BE2C (cell line): Measurements from ENCODE around the gene NELL1.

ENCODE experiments used
- DNase-seq: peaks from one replicate; pipeline ENCODE4 v3.0.0-alpha.2; 2020
- H3K27me3 ChIP-seq: fragments of 250-450 bp; sonication (Bioruptor Pico); 2 replicates; pipeline ENCODE4 v1.5.1; 2020; ENCODE audit warnings: mild to moderate bottlenecking
- H3K36me3 ChIP-seq: fragments of 250-450 bp; sonication (Bioruptor Pico); 2 replicates; pipeline ENCODE4 v1.5.1; 2020; ENCODE audit warnings: mild to moderate bottlenecking
- H3K4me1 ChIP-seq: fragments of 250-450 bp; sonication (Bioruptor Pico); 2 replicates; pipeline ENCODE4 v1.5.1; 2020
- H3K4me3 ChIP-seq: 2 replicates; pipeline ENCODE4 v1.5.1; 2011; ENCODE audit warnings: low read depth, low read length
- H3K9me3 ChIP-seq: fragments of 250-450 bp; sonication (Bioruptor Pico); 2 replicates; pipeline ENCODE4 v1.5.1; 2020
- TF ChIP-seq, protein P1 (sequence below): IDR thresholded peaks from 2 replicates; pipeline ENCODE4 v1.5.1; 2012; ENCODE audit warnings: mild to moderate bottlenecking, low read depth, low read length

NELL1 gene

DNA sequence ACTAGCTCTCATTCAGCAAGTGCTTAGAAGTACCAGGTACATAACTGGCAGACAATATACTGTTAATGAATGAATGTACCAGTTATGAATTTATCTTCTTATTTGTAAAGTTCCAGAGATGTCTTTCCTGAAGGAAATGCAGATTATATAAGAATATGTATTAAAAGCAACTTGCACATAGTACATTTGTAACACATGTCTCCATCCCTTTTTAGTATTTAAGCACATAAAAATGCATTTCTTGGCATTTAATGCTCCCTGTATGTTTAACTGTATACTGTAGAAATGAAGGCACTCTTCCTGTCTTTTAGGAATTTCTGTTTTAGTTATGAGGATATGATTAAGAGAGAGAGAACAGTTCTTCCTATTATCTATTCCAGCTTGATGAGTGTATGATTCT, 241.3 kb downstream of the NELL1 start:
- no peaks in the 10 kb centered on the region for H3K4me1 ChIP-seq
- DNase-seq, result no peak

DNA sequence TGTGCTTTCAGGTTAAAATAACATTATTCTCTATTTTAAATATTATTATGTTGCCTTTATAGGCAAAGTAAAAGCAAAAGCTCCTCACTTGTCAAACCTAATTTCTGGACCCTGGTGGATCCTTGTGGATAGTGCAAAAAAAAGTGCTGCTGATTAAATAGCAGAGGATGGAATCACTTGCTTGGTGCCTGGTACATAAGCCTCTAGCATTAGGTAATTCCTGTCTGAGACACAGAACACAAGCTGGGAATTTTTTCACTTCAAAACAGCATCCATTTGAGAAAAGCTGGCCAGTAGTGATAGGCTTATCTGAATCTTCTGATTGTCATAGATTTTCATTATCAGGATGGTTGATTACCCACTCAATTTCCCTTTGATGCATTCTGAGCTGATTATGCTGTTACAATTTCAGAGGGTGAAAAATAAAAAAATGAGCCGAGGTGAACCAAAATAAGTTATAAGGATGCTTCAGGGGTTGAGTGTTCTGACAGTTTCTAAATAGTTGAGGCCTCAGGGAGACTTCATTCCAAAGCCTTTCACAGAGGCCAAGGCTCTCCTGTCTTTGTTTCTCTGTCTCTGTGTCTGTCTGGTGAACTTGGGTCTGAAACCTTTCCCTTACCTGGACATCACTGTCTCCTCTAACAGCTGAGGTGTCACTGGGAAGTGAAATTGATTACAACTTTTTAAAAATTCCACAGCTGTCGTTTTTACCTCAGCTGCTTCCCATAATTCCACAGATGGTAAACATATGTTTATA, 242.9 kb downstream of the NELL1 start:
- no peak for DNase-seq
- H3K4me3 ChIP-seq, result no peak overlapping the region
- TF ChIP-seq, protein P1, sequence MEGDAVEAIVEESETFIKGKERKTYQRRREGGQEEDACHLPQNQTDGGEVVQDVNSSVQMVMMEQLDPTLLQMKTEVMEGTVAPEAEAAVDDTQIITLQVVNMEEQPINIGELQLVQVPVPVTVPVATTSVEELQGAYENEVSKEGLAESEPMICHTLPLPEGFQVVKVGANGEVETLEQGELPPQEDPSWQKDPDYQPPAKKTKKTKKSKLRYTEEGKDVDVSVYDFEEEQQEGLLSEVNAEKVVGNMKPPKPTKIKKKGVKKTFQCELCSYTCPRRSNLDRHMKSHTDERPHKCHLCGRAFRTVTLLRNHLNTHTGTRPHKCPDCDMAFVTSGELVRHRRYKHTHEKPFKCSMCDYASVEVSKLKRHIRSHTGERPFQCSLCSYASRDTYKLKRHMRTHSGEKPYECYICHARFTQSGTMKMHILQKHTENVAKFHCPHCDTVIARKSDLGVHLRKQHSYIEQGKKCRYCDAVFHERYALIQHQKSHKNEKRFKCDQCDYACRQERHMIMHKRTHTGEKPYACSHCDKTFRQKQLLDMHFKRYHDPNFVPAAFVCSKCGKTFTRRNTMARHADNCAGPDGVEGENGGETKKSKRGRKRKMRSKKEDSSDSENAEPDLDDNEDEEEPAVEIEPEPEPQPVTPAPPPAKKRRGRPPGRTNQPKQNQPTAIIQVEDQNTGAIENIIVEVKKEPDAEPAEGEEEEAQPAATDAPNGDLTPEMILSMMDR, result no peak
- no peaks in the 10 kb centered on the region for H3K27me3 ChIP-seq
- H3K36me3 ChIP-seq, result no peaks in the 10 kb centered on the region
- H3K9me3 ChIP-seq, result no peaks in the 10 kb centered on the region
- no peaks in the 10 kb centered on the region for H3K4me1 ChIP-seq

More for the DNA sequence above, 241.3 kb downstream of the NELL1 start:
- Histone ChIP-seq H3K27me3 (no peaks in the 10 kb centered on the region), H3K36me3 (no peaks in the 10 kb centered on the region), H3K9me3 (no peaks in the 10 kb centered on the region), H3K4me3 (no peak overlapping the region)
- TF ChIP-seq, protein P1, result no peak

GRCh38 chr11:20912922-20913512, 243.6 kb downstream of the NELL1 start:
- Histone ChIP-seq H3K36me3 (no peaks in the 10 kb centered on the region), H3K4me1 (no peaks in the 10 kb centered on the region), H3K4me3 (no peak overlapping the region), H3K27me3 (no peaks in the 10 kb centered on the region), H3K9me3 (no peaks in the 10 kb centered on the region)
- TF ChIP-seq, protein P1, result no peak
- no peak for DNase-seq

GRCh38 chr11:20917306-20917705, 247.9 kb downstream of the NELL1 start:
- H3K4me1 ChIP-seq, result no peaks in the 10 kb centered on the region
- H3K27me3 ChIP-seq, result no peaks in the 10 kb centered on the region
- TF ChIP-seq, protein P1, result no peak
- H3K4me3 ChIP-seq, result no peak overlapping the region
- H3K36me3 ChIP-seq, result no peaks in the 10 kb centered on the region
- H3K9me3 ChIP-seq, result no peaks in the 10 kb centered on the region
- DNase-seq, result no peak

- TF ChIP-seq, protein P1, result no peak
- Histone ChIP-seq H3K36me3 (no peaks in the 10 kb centered on the region), H3K27me3 (no peaks in the 10 kb centered on the region), H3K4me1 (no peaks in the 10 kb centered on the region), H3K4me3 (no peak overlapping the region), H3K9me3 (no peaks in the 10 kb centered on the region)
- no peak for DNase-seq
These were observed 257.6 kb downstream of the NELL1 start for GRCh38 chr11:20926799-20927540.

DNA sequence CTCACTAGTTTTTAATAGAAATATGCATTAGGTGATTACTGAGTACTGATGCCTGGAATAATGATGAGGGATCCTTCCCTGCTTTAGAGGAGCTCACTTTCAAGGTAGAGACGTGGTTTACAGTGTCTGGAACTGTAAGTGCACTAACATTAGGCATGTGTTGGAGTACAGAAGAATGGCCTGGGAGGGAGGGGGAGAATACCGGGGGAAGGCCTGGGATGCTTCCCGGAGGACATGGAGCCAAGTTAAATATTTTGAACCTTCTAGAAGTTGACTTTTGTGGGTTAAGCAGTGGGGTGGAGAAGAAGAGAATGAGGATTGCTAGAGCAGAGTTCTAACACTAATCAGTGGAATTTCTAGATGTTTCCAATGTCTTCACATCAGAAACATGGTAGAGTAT, 261.6 kb downstream of the NELL1 start:
- H3K36me3 ChIP-seq, result no peaks in the 10 kb centered on the region
- no peaks in the 10 kb centered on the region for H3K4me1 ChIP-seq
- no peak for DNase-seq
- no peak overlapping the region for H3K4me3 ChIP-seq
- H3K27me3 ChIP-seq, result no peaks in the 10 kb centered on the region
- no peaks in the 10 kb centered on the region for H3K9me3 ChIP-seq
- TF ChIP-seq, protein P1, result no peak
